ENCODE measurements around the gene ELF4.

GRCh38 chrX:130110379-130111219 is at the start of gene ELF4:
- TF ChIP-seq ELF1 (CRISPR knock-in tag; IDR thresholded peaks at IDR 0.05) (no peak), SNRNP70 (IDR thresholded peaks at IDR 0.05; ENCODE audit: low read depth, low read length) (no peak), POLR2A (IDR thresholded peaks at IDR 0.05; ENCODE audit: insufficient read depth in 1 of 2, low read depth in 2 of 2, low read length in 2 of 2) (no peak), ZBTB26 (CRISPR knock-in tag; IDR thresholded peaks at IDR 0.05; ENCODE audit: borderline replicate concordance) (no peak)
- TF ChIP-seq, protein P1, sequence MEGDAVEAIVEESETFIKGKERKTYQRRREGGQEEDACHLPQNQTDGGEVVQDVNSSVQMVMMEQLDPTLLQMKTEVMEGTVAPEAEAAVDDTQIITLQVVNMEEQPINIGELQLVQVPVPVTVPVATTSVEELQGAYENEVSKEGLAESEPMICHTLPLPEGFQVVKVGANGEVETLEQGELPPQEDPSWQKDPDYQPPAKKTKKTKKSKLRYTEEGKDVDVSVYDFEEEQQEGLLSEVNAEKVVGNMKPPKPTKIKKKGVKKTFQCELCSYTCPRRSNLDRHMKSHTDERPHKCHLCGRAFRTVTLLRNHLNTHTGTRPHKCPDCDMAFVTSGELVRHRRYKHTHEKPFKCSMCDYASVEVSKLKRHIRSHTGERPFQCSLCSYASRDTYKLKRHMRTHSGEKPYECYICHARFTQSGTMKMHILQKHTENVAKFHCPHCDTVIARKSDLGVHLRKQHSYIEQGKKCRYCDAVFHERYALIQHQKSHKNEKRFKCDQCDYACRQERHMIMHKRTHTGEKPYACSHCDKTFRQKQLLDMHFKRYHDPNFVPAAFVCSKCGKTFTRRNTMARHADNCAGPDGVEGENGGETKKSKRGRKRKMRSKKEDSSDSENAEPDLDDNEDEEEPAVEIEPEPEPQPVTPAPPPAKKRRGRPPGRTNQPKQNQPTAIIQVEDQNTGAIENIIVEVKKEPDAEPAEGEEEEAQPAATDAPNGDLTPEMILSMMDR (CRISPR knock-in tag; IDR thresholded peaks at IDR 0.05): no peak

Data from HepG2 (cell line).